Muscle of leg (tissue), 11 donors: ENCODE measurements around the gene RTP3. TPM values are rescaled to one million over a fixed set of nuclear protein-coding genes. Genes with fewer than 3 reads are reported as not detected.
"Not testable (repeated sequence)": the region's sequence is repeated elsewhere in the genome, so short reads cannot be mapped to it uniquely, and the experiment has no call there.

Experiments used
- DNase-seq: peaks from one replicate; pipeline ENCODE4 v3.0.0; 2013
- H3K27ac ChIP-seq: one replicate; pipeline ENCODE4 v1.5.1; 2013; ENCODE audit warnings: mild to moderate bottlenecking, low read length, control low read depth
- H3K27me3 ChIP-seq: one replicate; pipeline ENCODE4 v1.6.1; 2013; ENCODE audit warnings: low read length; ENCODE audit not compliant: control insufficient read depth, insufficient read depth
- H3K36me3 ChIP-seq: one replicate; pipeline ENCODE4 v1.6.1; 2013; ENCODE audit warnings: low read length; ENCODE audit not compliant: control insufficient read depth, insufficient read depth
- H3K4me1 ChIP-seq: one replicate; pipeline ENCODE4 v1.6.1; 2013; ENCODE audit warnings: low read length; ENCODE audit not compliant: control insufficient read depth, insufficient read depth
- H3K4me3 ChIP-seq: one replicate; pipeline ENCODE4 v1.5.1; 2013; ENCODE audit warnings: low read length, control low read depth
- H3K9me3 ChIP-seq: replicated peaks from 2 replicates; pipeline ENCODE4 v1.6.1; 2013; ENCODE audit warnings: low read depth, low read length; ENCODE audit not compliant: control insufficient read depth
- WGBS: methylation state at CpG from one replicate; pipeline ENCODE4 v1.1.5; 2013; ENCODE audit warnings: missing lambda C conversion rate; ENCODE audit not compliant: insufficient coverage; 5-methylcytosine and 5-hydroxymethylcytosine counted together
- polyA plus RNA-seq, 8 donors: library from polyadenylated mRNA; unstranded; fragments of 120-200 nt; gene quantifications; one replicate each; pipeline versions ENCODE4 v1.2.1 to v1.2.3, GENCODE V29; 2013; ENCODE audit warnings: inconsistent platforms in 1 of 8, low replicate concordance in 1 of 8; ENCODE audit not compliant: insufficient read length in 8 of 8, insufficient read depth in 1 of 8
- total RNA-seq: library from RNA; stranded (reverse); fragments of 120-200 nt; gene quantifications from one replicate; pipeline ENCODE4 v1.2.4, GENCODE V29; 2013

RTP3 gene
- total and polyA plus RNA-seq, 9 donors: 0.04 to 0.09 TPM; not detected in 7

DNA sequence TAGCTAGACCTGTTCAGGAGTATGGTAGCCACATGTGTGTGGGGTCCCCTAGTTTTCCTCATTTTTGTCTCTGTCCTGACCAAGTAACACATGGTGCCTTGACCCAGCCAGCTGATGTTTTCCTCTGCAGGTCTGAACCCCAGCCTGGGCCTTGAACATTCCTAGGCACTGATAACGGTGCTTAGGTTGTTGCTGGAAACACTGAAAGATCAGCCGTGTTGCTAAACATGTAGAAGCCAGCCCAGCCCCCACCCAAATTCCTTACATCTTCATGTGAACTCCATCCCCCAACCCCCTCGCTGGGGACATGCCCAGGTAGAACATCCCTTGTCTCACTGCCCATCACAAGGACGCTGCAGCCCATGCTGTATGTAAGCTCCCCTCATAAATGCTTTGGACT lies 18.7 kb downstream of the RTP3 start:
- H3K4me1 ChIP-seq: no peaks in the 10 kb centered on the region
- peaks cover 3% of the 10 kb centered on the region for H3K36me3 ChIP-seq
- no peaks in the 10 kb centered on the region for H3K9me3 ChIP-seq
- H3K27ac ChIP-seq: no peak overlapping the region
- no peak for DNase-seq
- no peaks in the 10 kb centered on the region for H3K27me3 ChIP-seq
- 80% methylated on average over 4 of the region's 4 CpGs for WGBS
- no peak overlapping the region for H3K4me3 ChIP-seq

DNA sequence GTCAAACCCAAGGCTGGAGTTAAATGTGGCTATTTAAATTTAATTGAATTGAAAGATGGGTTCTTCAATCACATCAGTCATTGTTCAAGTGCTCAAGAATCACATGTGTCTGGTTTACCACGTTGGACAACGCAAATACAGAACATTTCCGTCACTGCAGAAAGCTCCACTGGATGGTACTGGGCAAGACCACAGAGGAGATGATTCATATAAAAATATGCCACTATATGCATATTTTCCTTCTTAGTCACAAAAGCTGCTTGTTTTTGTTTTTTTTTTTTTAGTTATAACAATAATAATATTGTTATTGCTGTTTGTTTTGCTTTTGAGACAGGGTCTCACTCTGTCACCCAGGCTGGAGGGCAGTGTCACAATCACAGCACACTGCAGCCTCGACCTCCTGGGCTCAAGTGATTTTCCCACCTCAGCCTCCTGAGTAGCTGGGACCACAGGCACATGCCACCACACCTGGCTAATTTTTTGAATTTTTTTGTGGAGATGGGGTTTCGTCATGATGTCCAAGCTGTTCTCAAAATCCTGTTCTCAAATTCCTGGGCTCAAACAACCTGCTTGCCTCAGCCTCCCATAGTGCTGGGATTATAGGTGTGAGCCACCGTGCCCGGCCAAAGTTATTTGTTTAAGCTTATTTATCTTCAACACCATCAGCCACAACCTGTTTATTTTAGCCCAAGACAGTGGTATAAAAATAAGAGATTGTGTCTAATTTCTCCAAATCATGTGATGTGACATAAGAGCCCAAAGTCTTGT lies 19.4 kb downstream of the RTP3 start:
- WGBS: no CpG with 5 or more reads among the region's 7 CpGs

DNA sequence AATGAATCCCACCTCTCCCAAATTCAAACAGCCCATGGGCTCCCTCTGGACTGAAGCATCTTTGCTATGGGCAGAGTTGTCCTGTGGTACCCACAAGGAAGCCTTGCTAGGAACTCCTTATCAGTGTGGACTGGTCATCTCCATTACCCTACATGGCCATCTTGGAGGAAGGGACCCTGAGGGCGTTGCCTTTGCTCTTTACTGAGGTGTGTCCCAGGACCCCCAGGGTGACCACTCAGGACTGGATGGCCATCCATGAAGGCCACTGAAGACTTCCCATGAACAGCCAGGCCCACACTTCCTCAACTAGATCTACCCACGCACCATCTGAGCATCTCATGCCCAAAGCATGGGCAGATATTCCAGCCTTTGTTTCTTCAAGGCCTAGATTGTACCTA lies 20.0 kb downstream of the RTP3 start:
- H3K4me3 ChIP-seq: no peak overlapping the region
- peaks cover 3% of the 10 kb centered on the region for H3K36me3 ChIP-seq
- no peaks in the 10 kb centered on the region for H3K9me3 ChIP-seq
- WGBS: 95% methylated on average over 2 of the region's 2 CpGs
- no peak for DNase-seq
- no peak overlapping the region for H3K27ac ChIP-seq
- no peaks in the 10 kb centered on the region for H3K4me1 ChIP-seq
- no peaks in the 10 kb centered on the region for H3K27me3 ChIP-seq

More for the DNA sequence above, 19.4 kb downstream of the RTP3 start:
- H3K36me3 ChIP-seq: peaks cover 3% of the 10 kb centered on the region
- no peaks in the 10 kb centered on the region for H3K27me3 ChIP-seq
- H3K9me3 ChIP-seq: no peaks in the 10 kb centered on the region
- H3K4me1 ChIP-seq: no peaks in the 10 kb centered on the region
- no peak overlapping the region for H3K4me3 ChIP-seq
- DNase-seq: no peak
- H3K27ac ChIP-seq: no peak overlapping the region

- WGBS: no CpG with 5 or more reads among the region's 2 CpGs
- no peak overlapping the region for H3K4me3 ChIP-seq
- no peaks in the 10 kb centered on the region for H3K9me3 ChIP-seq
- no peak overlapping the region for H3K27ac ChIP-seq
- no peaks in the 10 kb centered on the region for H3K4me1 ChIP-seq
- H3K27me3 ChIP-seq: no peaks in the 10 kb centered on the region
- no peak for DNase-seq
- peaks cover 3% of the 10 kb centered on the region for H3K36me3 ChIP-seq
These were observed 22.2 kb downstream of the RTP3 start for GRCh38 chr3:46519952-46520351.

DNA sequence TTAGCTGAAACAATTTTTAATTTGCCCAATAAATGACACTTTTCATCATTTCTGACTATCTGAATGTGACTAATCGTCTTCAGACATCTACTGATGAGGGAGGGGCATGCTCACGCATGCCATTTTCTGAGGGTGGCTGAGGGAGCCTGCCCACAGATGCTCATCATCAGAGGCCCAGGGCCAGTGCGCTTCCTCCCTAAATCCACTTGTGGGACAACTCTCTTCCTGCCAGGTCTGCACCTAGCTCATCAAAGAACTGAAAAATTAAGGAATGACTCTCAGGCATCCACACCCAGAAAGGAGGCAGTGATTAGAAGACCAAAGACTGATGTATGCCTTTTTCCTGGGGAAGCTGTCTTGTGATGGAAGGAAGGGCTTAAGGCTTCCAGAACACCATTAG lies 22.8 kb downstream of the RTP3 start:
- no peak for DNase-seq
- Histone ChIP-seq H3K36me3 (peaks cover 3% of the 10 kb centered on the region), H3K4me3 (no peak overlapping the region), H3K27me3 (no peaks in the 10 kb centered on the region), H3K27ac (no peak overlapping the region), H3K4me1 (no peaks in the 10 kb centered on the region), H3K9me3 (no peaks in the 10 kb centered on the region)
- 100% methylated on average over 2 of the region's 3 CpGs for WGBS

DNA sequence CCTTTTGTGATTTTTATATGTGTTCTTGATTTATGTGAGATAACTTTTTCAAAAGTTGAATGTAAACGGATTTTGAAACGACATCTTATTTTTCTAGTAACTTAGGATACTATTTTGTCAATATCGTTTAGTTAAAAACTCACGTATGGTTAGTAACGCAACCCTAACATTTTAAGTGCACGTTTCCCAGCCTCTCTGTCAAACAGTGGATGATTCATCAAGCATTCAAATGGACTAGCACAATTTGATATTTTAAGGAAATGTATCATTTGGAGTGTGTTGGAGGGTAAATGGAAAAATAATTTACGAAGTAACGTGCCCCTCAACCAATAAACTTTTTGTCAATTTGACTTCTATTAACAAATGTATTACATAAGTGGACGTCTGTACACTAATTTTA lies 23.3 kb downstream of the RTP3 start:
- H3K36me3 ChIP-seq: peaks cover 3% of the 10 kb centered on the region
- 100% methylated on average over 1 of the region's 9 CpGs for WGBS
- H3K9me3 ChIP-seq: no peaks in the 10 kb centered on the region

GRCh38 chr3:46522201-46522600 lies 24.4 kb downstream of the RTP3 start:
- H3K9me3 ChIP-seq, H3K36me3 ChIP-seq: not testable (repeated sequence)
- no CpG with 5 or more reads among the region's 4 CpGs for WGBS

More for the DNA sequence above, 23.3 kb downstream of the RTP3 start:
- Histone ChIP-seq H3K4me1 (no peaks in the 10 kb centered on the region), H3K27ac (no peak overlapping the region), H3K27me3 (no peaks in the 10 kb centered on the region), H3K4me3 (no peak overlapping the region)
- no peak for DNase-seq

DNA sequence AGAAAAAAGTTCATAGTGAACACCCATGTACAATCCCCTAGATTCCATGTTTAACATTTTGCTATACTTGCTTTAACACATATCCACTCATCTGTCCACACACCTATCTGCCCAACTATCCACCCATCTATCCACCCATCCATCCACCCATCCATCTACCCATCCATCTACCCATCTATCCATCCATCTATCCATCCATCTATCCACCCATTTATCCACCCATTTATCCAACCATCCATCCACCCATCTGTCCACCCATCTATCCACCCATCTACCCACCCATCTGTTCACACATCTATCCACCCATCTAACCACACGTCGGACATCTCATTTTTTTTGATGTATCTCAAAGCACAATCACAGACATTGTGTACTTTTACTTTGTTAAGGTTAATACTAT lies 25.8 kb downstream of the RTP3 start:
- Histone ChIP-seq H3K4me1 (no peaks in the 10 kb centered on the region), H3K4me3 (no peak overlapping the region), H3K36me3 (no peaks in the 10 kb centered on the region), H3K27ac (no peak overlapping the region), H3K9me3 (no peaks in the 10 kb centered on the region), H3K27me3 (no peaks in the 10 kb centered on the region)
- DNase-seq: no peak
- no CpG with 5 or more reads among the region's 2 CpGs for WGBS

More at GRCh38 chr3:46522201-46522600, 24.4 kb downstream of the RTP3 start:
- not testable (repeated sequence) for DNase-seq, H3K4me1 ChIP-seq, H3K27me3 ChIP-seq, H3K4me3 ChIP-seq, H3K27ac ChIP-seq

DNA sequence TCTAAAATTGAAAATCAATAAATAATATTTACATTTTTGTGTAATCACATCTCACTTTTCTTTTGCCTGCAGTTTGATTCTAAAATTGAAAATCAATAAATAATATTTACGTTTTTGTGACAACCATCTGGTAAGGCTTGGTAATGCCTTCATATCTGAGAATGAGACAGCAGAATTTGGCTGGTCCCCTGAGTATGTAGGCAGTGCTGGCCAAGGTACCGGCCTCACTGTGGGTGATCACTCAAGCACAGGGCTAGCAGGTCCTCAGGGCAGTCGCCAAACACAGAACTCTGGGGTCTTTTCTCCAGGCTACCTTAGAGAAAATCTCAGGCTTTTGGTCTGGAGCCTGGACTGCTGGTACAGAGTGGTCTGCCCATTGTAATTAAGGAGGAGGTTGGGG lies 26.2 kb downstream of the RTP3 start:
- no peak for DNase-seq
- Histone ChIP-seq H3K4me3 (no peak overlapping the region), H3K27me3 (no peaks in the 10 kb centered on the region), H3K4me1 (no peaks in the 10 kb centered on the region), H3K9me3 (no peaks in the 10 kb centered on the region), H3K36me3 (no peaks in the 10 kb centered on the region), H3K27ac (no peak overlapping the region)
- WGBS: 76% methylated on average over 2 of the region's 3 CpGs

GRCh38 chr3:46524832-46525231 lies 27.1 kb downstream of the RTP3 start:
- no CpG with 5 or more reads among the region's 3 CpGs for WGBS
- Histone ChIP-seq H3K36me3 (no peaks in the 10 kb centered on the region), H3K4me1 (no peaks in the 10 kb centered on the region), H3K27me3 (no peaks in the 10 kb centered on the region), H3K27ac (no peak overlapping the region), H3K4me3 (no peak overlapping the region), H3K9me3 (no peaks in the 10 kb centered on the region)
- no peak for DNase-seq

- no peak for DNase-seq
- WGBS: 66% methylated on average over 2 of the region's 5 CpGs
- Histone ChIP-seq H3K9me3 (no peaks in the 10 kb centered on the region), H3K36me3 (peaks cover 2% of the 10 kb centered on the region), H3K4me3 (no peak overlapping the region), H3K27ac (no peak overlapping the region), H3K4me1 (no peaks in the 10 kb centered on the region), H3K27me3 (no peaks in the 10 kb centered on the region)
These were observed 29.5 kb downstream of the RTP3 start for GRCh38 chr3:46527239-46527638.
